HL-60/S4 (cell line): Measurements from ENCODE around the gene HOXD8.

Experiments
- in situ Hi-C: fragments of 300-500 bp; cut with MboI; formaldehyde crosslinking; loops from 2 replicates; pipeline ENCODE4 v1.14.3; 2022; ENCODE audit warnings: low sequenced_read_pairs

HOXD8 gene

GRCh38 chr2:176114120-176114929 lies 15.2 kb upstream of the HOXD8 start:
- in situ Hi-C loops: no loop called here

GRCh38 chr2:176114930-176115625 lies 14.4 kb upstream of the HOXD8 start:
- in situ Hi-C loops: no loop called here

GRCh38 chr2:176115883-176116813 lies 13.4 kb upstream of the HOXD8 start, which contains the start of gene HOXD10:
Gene HOXD10 (plus strand): TSS chr2:176116778. CDS start chr2:176116834, 56 bp downstream.
- in situ Hi-C loops: no loop called here

GRCh38 chr2:176117162-176117822 lies 12.2 kb upstream of the HOXD8 start:
- in situ Hi-C loops: no loop called here

- in situ Hi-C loops: no loop called here
These were observed 11.6 kb upstream of the HOXD8 start for GRCh38 chr2:176117823-176118371.

- in situ Hi-C loops: no loop called here
These were observed 10.7 kb upstream of the HOXD8 start for GRCh38 chr2:176118601-176119339.

GRCh38 chr2:176120364-176121189 lies 8.9 kb upstream of the HOXD8 start:
- in situ Hi-C loops: loop anchor here (10.0 kb wide), 1 partner anchor 1034 kb away; no protein-coding TSS in a partner anchor

- in situ Hi-C loops: loop anchor here (10.0 kb wide), 1 partner anchor 1033 kb away; no protein-coding TSS in a partner anchor
These were observed 8.1 kb upstream of the HOXD8 start for GRCh38 chr2:176121190-176122051.

GRCh38 chr2:176122052-176122682 lies 7.3 kb upstream of the HOXD8 start:
- in situ Hi-C loops: loop anchor here (10.0 kb wide), 1 partner anchor 1033 kb away; no protein-coding TSS in a partner anchor

- in situ Hi-C loops: loop anchor here (10.0 kb wide), 1 partner anchor 1032 kb away; no protein-coding TSS in a partner anchor
These were observed 6.7 kb upstream of the HOXD8 start, which contains the start of gene HOXD9 for GRCh38 chr2:176122683-176123410. Gene HOXD9 (plus strand): TSS chr2:176122719. CDS start chr2:176122769, 50 bp downstream.

GRCh38 chr2:176123411-176124109 lies 5.9 kb upstream of the HOXD8 start:
- in situ Hi-C loops: loop anchor here (10.0 kb wide), 1 partner anchor 1031 kb away; no protein-coding TSS in a partner anchor

GRCh38 chr2:176124110-176124946 lies 5.2 kb upstream of the HOXD8 start:
- in situ Hi-C loops: loop anchor here (10.0 kb wide), 1 partner anchor 1030 kb away; no protein-coding TSS in a partner anchor

GRCh38 chr2:176124947-176125771 lies 4.3 kb upstream of the HOXD8 start:
- in situ Hi-C loops: loop anchor here (10.0 to 25.0 kb wide), 4 partner anchors 337 to 1187 kb away; no protein-coding TSS in a partner anchor

GRCh38 chr2:176125772-176126054 lies 3.8 kb upstream of the HOXD8 start:
- in situ Hi-C loops: loop anchor here (10.0 to 25.0 kb wide), 4 partner anchors 337 to 1187 kb away; no protein-coding TSS in a partner anchor
